HCT116 (cell line): ENCODE data around the gene PPM1H. TPM values are rescaled to one million over a fixed set of nuclear protein-coding genes. Genes with fewer than 3 reads are reported as not detected.

Experiments
- ATAC-seq: fragments of 200-7000 bp; cut with Tn5 transposase; 2 replicates; pipeline ENCODE4 v1.9.1; 2020; ENCODE audit warnings: mild to moderate bottlenecking, moderate library complexity
- BruUV-seq: library from RNA; stranded (reverse); fragments of 400-500 nt; replicated peaks from 2 replicates; lab custom pipeline; 2021; lab: Mats Ljungman, UMichigan
- CTCF ChIA-PET: fragments of 300-600 bp; sonication (Branson Sonifier 250); formaldehyde crosslinking; loops from one replicate; lab custom pipeline; 2021; ENCODE audit warnings: antibody characterized with exemption; lab: Charles Lee
- POLR2A ChIA-PET: fragments of 300-600, 350-600 bp; sonication (Branson Sonifier 250); formaldehyde crosslinking; loops from one replicate; lab custom pipeline; 2021; ENCODE audit warnings: antibody characterized with exemption; lab: Charles Lee
- RAD21 ChIA-PET, 2 experiments: fragments of 300-600 bp; sonication (Branson Sonifier 250); formaldehyde crosslinking; loops; one replicate each; lab custom pipeline; 2023; ENCODE audit warnings: low total read pairs in 2 of 2; ENCODE audit not compliant: uncharacterized antibody in 2 of 2, unreplicated experiment in 2 of 2, low non-redundant PET in 1 of 2; lab: Charles Lee
- DNase-seq: peaks from one replicate; pipeline ENCODE4 v3.0.0-alpha.2; 2010; ENCODE audit warnings: low read depth, low spot score
- H2AFZ ChIP-seq: fragments of 200-600 bp; shearing (Covaris generic), sonication (generic); 2 replicates; pipeline ENCODE4 v1.6.1; 2017; ENCODE audit warnings: low read depth, mixed run types, mixed read lengths, antibody characterized with exemption, low read length; ENCODE audit not compliant: poor library complexity, severe bottlenecking
- H3K27ac ChIP-seq: 2 replicates; pipeline ENCODE4 v1.5.1; 2012; ENCODE audit warnings: low read depth, low read length
- H3K27me3 ChIP-seq: fragments of 200-600 bp; sonication (generic); 2 replicates; pipeline ENCODE4 v1.6.1; 2016; ENCODE audit warnings: mixed run types, low read length, mixed read lengths; ENCODE audit not compliant: insufficient read depth
- H3K36me3 ChIP-seq, 2 experiments: fragments of 200-500 bp in 1 of 2; fragments of 200-600 bp in 1 of 2; sonication (Bioruptor generic) in 1 of 2; sonication (generic) in 1 of 2; 2 replicates each; pipeline versions ENCODE4 v1.5.1 to v1.6.1; 2014 to 2016; ENCODE audit warnings: low read length in 2 of 2, inconsistent platforms in 1 of 2, mixed read lengths in 1 of 2, mixed run types in 1 of 2; ENCODE audit not compliant: insufficient read depth in 2 of 2, control insufficient read depth in 1 of 2
- H3K4me1 ChIP-seq, 2 experiments: fragments of 200-600 bp in 1 of 2; sonication (generic) in 1 of 2; 2 replicates each; pipeline versions ENCODE4 v1.5.1 to v1.6.1; 2012 to 2017; ENCODE audit warnings: low read length in 2 of 2, inconsistent platforms in 1 of 2, mild to moderate bottlenecking in 1 of 2, mixed read lengths in 1 of 2, mixed run types in 1 of 2, moderate library complexity in 1 of 2; ENCODE audit not compliant: insufficient read depth in 2 of 2, control insufficient read depth in 1 of 2
- H3K4me2 ChIP-seq: fragments of 200-600 bp; sonication (generic); 2 replicates; pipeline ENCODE4 v1.6.1; 2017; ENCODE audit warnings: mixed run types, low read length, mixed read lengths
- H3K4me3 ChIP-seq, 2 experiments: fragments of 200-600 bp in 1 of 2; sonication (generic) in 1 of 2; replicated peaks in 1 of 2; 2 replicates each; pipeline ENCODE4 v1.5.1; 2011 to 2016; ENCODE audit warnings: low read length in 2 of 2, control low read depth in 1 of 2, low read depth in 1 of 2, mild to moderate bottlenecking in 1 of 2, mixed read lengths in 1 of 2, mixed run types in 1 of 2
- H3K79me2 ChIP-seq: fragments of 200-600 bp; sonication (generic); 2 replicates; pipeline ENCODE4 v1.6.1; 2017; ENCODE audit warnings: mild to moderate bottlenecking, mixed run types, low read length, moderate library complexity, mixed read lengths; ENCODE audit not compliant: insufficient read depth
- H3K9ac ChIP-seq: fragments of 200-600 bp; sonication (generic); 2 replicates; pipeline ENCODE4 v1.6.1; 2016; ENCODE audit warnings: low read length, mixed read lengths
- H3K9me2 ChIP-seq: fragments of 200-600 bp; sonication (generic), shearing (Covaris generic); 2 replicates; pipeline ENCODE4 v1.6.1; 2017; ENCODE audit warnings: mixed run types, mild to moderate bottlenecking, moderate library complexity; ENCODE audit not compliant: insufficient read depth
- H3K9me3 ChIP-seq, 2 experiments: fragments of 200-500 bp in 1 of 2; fragments of 200-600 bp in 1 of 2; sonication (Bioruptor generic) in 1 of 2; sonication (generic) in 1 of 2; 2 replicates each; pipeline ENCODE4 v1.6.1; 2014 to 2017; ENCODE audit warnings: low read length in 2 of 2, mixed read lengths in 2 of 2, inconsistent platforms in 1 of 2, low read depth in 1 of 2, mild to moderate bottlenecking in 1 of 2, mixed run types in 1 of 2, moderate library complexity in 1 of 2; ENCODE audit not compliant: control insufficient read depth in 1 of 2, insufficient read depth in 1 of 2
- H4K20me1 ChIP-seq: fragments of 200-600 bp; sonication (generic), shearing (Covaris generic); 2 replicates; pipeline ENCODE4 v1.6.1; 2017; ENCODE audit warnings: mixed run types, mild to moderate bottlenecking, moderate library complexity; ENCODE audit not compliant: insufficient read depth
- ATF3 ChIP-seq: IDR thresholded peaks from 2 replicates; pipeline ENCODE4 v1.6.1; 2012
- CBX3 ChIP-seq: IDR thresholded peaks from 2 replicates; pipeline ENCODE4 v1.6.1; 2012; ENCODE audit warnings: low read depth
- CEBPB ChIP-seq: IDR thresholded peaks from 2 replicates; pipeline ENCODE4 v1.6.1; 2012; ENCODE audit warnings: low read depth
- EGR1 ChIP-seq: IDR thresholded peaks from 2 replicates; pipeline ENCODE4 v1.6.1; 2012; ENCODE audit warnings: low read depth
- ELF1 ChIP-seq: IDR thresholded peaks from 2 replicates; pipeline ENCODE4 v1.6.1; 2012; ENCODE audit warnings: low read depth, borderline replicate concordance
- EZH2phosphoT487 ChIP-seq: fragments of 200-600 bp; IDR thresholded peaks from 2 replicates; pipeline ENCODE4 v1.6.1; 2018; ENCODE audit warnings: antibody characterized with exemption, borderline replicate concordance
- FOSL1 ChIP-seq: IDR thresholded peaks from 2 replicates; pipeline ENCODE4 v1.6.1; 2012; ENCODE audit warnings: low read depth
- JUND ChIP-seq: IDR thresholded peaks from 2 replicates; pipeline ENCODE4 v1.6.1; 2012
- MAX ChIP-seq: IDR thresholded peaks from 2 replicates; pipeline ENCODE4 v1.6.1; 2012
- POLR2A ChIP-seq: IDR thresholded peaks from 2 replicates; pipeline ENCODE4 v1.7.0; 2011; ENCODE audit warnings: borderline replicate concordance; ENCODE audit not compliant: insufficient read depth, insufficient read length; ENCODE audit errors: extremely low read depth
- POLR2AphosphoS5 ChIP-seq: IDR thresholded peaks from 2 replicates; pipeline ENCODE4 v1.6.1; 2011; ENCODE audit warnings: mild to moderate bottlenecking, low read depth, low read length, moderate library complexity
- RAD21 ChIP-seq: IDR thresholded peaks from 2 replicates; pipeline ENCODE4 v1.6.1; 2012; ENCODE audit warnings: low read depth, mild to moderate bottlenecking
- REST ChIP-seq: IDR thresholded peaks from 2 replicates; pipeline ENCODE4 v1.6.1; 2012; ENCODE audit warnings: low read depth
- SIN3A ChIP-seq: IDR thresholded peaks from 2 replicates; pipeline ENCODE4 v1.6.1; 2012; ENCODE audit warnings: low read depth
- SP1 ChIP-seq: IDR thresholded peaks from 2 replicates; pipeline ENCODE4 v1.6.1; 2012; ENCODE audit warnings: low read depth
- SRF ChIP-seq: IDR thresholded peaks from 2 replicates; pipeline ENCODE4 v1.6.1; 2012; ENCODE audit warnings: low read depth
- ZFX ChIP-seq: fragments of 450-650 bp; IDR thresholded peaks from 2 replicates; pipeline ENCODE4 v1.6.1; 2017
- intact Hi-C: fragments of 100-400 bp; cut with micrococcal nuclease; formaldehyde crosslinking; loops from 2 replicates; pipeline ENCODE4 v1.10.0; 2022
- total RNA-seq: library from RNA; stranded (reverse); gene quantifications from one replicate; pipeline ENCODE4 v1.2.1, GENCODE V29; 2021; ENCODE audit not compliant: unreplicated experiment

The PPM1H gene
- total RNA-seq, 1 experiment from 2014 or later: 8.0 TPM

- H3K9me3 ChIP-seq: no peaks in the 10 kb centered on the region
- TF ChIP-seq ZFX (no peak), CEBPB (no peak), MAX (no peak), EZH2phosphoT487 (no peak), FOSL1 (no peak), ATF3 (no peak), POLR2A (no peak), SIN3A (no peak), RAD21 (no peak), EGR1 (no peak), ELF1 (no peak), SRF (no peak), SP1 (no peak), JUND (no peak), CBX3 (no peak), REST (no peak), POLR2AphosphoS5 (no peak)
- H3K27ac ChIP-seq: no peak overlapping the region
- H3K4me1 ChIP-seq: peaks cover 0 to 9% of the 10 kb centered on the region in 2 experiments; a peak in 2 of 4 replicates
- no peak overlapping the region for H3K4me2 ChIP-seq
- no TSS peak for BruUV-seq
- no peaks in the 10 kb centered on the region for H4K20me1 ChIP-seq
- H2AFZ ChIP-seq: no peak overlapping the region
- H3K36me3 ChIP-seq: no peaks in the 10 kb centered on the region
- POLR2A ChIA-PET: interaction anchor here (1.6 kb wide), 1 partner anchor 10 kb away, joined by 5 read pairs; no protein-coding TSS in a partner anchor
- H3K79me2 ChIP-seq: no peaks in the 10 kb centered on the region
- H3K9ac ChIP-seq: no peak overlapping the region
- CTCF ChIA-PET: no interaction called here
- DNase-seq (no peak), ATAC-seq (no peak)
- H3K27me3 ChIP-seq: no peaks in the 10 kb centered on the region
- intact Hi-C loops: no loop called here
- H3K4me3 ChIP-seq: no peak overlapping the region
- no peaks in the 10 kb centered on the region for H3K9me2 ChIP-seq
- RAD21 ChIA-PET: no interaction called here
Measured at GRCh38 chr12:62774794-62775193, 160.2 kb downstream of the PPM1H start.
